HepG2 (cell line): ENCODE measurements around the gene ZCCHC24. TPM values are rescaled to one million over a fixed set of nuclear protein-coding genes. Genes with fewer than 3 reads are reported as not detected.
A peak's percentile ranks its signal among the peaks of the same experiment; 100 is the strongest.

Experiments used
- ATF7-NPFF ChIP-seq: sonication (generic); formaldehyde crosslinking; IDR thresholded peaks from 2 replicates; pipeline ENCODE4 v1.8.1; 2023; ENCODE audit warnings: mild to moderate bottlenecking, low read depth, missing genetic modification reagents, moderate library complexity
- DNMT3B ChIP-seq: conservative IDR thresholded peaks from 2 replicates; pipeline ENCODE4 v1.6.1; 2016; ENCODE audit warnings: missing biosample characterization, control low read depth
- DPF2 ChIP-seq: sonication (generic); formaldehyde crosslinking; IDR thresholded peaks from 2 replicates; pipeline ENCODE4 v1.4.0; 2020; ENCODE audit warnings: mild to moderate bottlenecking, low read depth, missing genetic modification reagents, borderline replicate concordance
- FOSL2 ChIP-seq: sonication (generic); formaldehyde crosslinking; IDR thresholded peaks from 2 replicates; pipeline ENCODE4 v1.4.0; 2020; ENCODE audit warnings: missing genetic modification reagents
- HNRNPH1 ChIP-seq: fragments of 200-400 bp; formaldehyde crosslinking; optimal IDR thresholded peaks from 2 replicates; pipeline ENCODE3; 2017; ENCODE audit warnings: mild to moderate bottlenecking, low read depth, low read length
- HOXA7 ChIP-seq: sonication (generic); formaldehyde crosslinking; IDR thresholded peaks from 2 replicates; pipeline ENCODE4 v1.8.1; 2022; ENCODE audit warnings: mild to moderate bottlenecking, missing genetic modification reagents, moderate library complexity
- KDM1A ChIP-seq: IDR thresholded peaks from 2 replicates; pipeline ENCODE4 v1.6.1; 2016; ENCODE audit warnings: missing compliant biosample characterization
- MLLT10 ChIP-seq: sonication (generic); formaldehyde crosslinking; IDR thresholded peaks from 2 replicates; pipeline ENCODE4 v1.4.0; 2020; ENCODE audit warnings: missing genetic modification reagents
- NFKBIZ ChIP-seq: IDR thresholded peaks from 2 replicates; pipeline ENCODE4 v1.6.1; 2018; ENCODE audit warnings: missing genetic modification reagents, missing compliant biosample characterization
- PLRG1 ChIP-seq: fragments of 450-650 bp; conservative IDR thresholded peaks from 2 replicates; pipeline ENCODE4 v1.6.1; 2016
- RAD21 ChIP-seq: fragments of 450-650 bp; formaldehyde crosslinking; IDR thresholded peaks from 2 replicates; pipeline ENCODE4 v1.5.0; 2020; ENCODE audit warnings: mild to moderate bottlenecking
- SIN3A ChIP-seq: IDR thresholded peaks from 2 replicates; pipeline ENCODE4 v1.6.1; 2011; ENCODE audit warnings: low read depth, mild to moderate bottlenecking, control low read depth, low read length, borderline replicate concordance
- SKI ChIP-seq: fragments of 450-650 bp; IDR thresholded peaks from one replicate; pipeline ENCODE4 v1.6.1; 2018; ENCODE audit warnings: mild to moderate bottlenecking; ENCODE audit not compliant: partially characterized antibody
- STAG1 ChIP-seq: sonication (generic); formaldehyde crosslinking; IDR thresholded peaks from 2 replicates; pipeline ENCODE4 v1.4.0; 2020; ENCODE audit warnings: missing genetic modification reagents
- TCF7 ChIP-seq: sonication (generic); IDR thresholded peaks from 2 replicates; pipeline ENCODE4 v1.6.1; 2016; ENCODE audit warnings: antibody characterized with exemption, low read depth
- TEAD3 ChIP-seq: optimal IDR thresholded peaks from 2 replicates; pipeline ENCODE3; 2016; ENCODE audit warnings: borderline replicate concordance
- YEATS4 ChIP-seq: sonication (generic); formaldehyde crosslinking; IDR thresholded peaks from 2 replicates; pipeline ENCODE4 v1.4.0; 2020; ENCODE audit warnings: missing genetic modification reagents, borderline replicate concordance
- ZNF260 ChIP-seq: sonication (generic); formaldehyde crosslinking; IDR thresholded peaks from 2 replicates; pipeline ENCODE4 v1.4.0; 2020; ENCODE audit warnings: missing genetic modification reagents, low read depth, mild to moderate bottlenecking, borderline replicate concordance
- ZNF263 ChIP-seq: sonication (generic); formaldehyde crosslinking; IDR thresholded peaks from 2 replicates; pipeline ENCODE4 v1.4.0; 2020; ENCODE audit warnings: missing genetic modification reagents
- ZNF589 ChIP-seq: sonication (generic); formaldehyde crosslinking; conservative IDR thresholded peaks from 2 replicates; pipeline ENCODE4 v1.8.0; 2022; ENCODE audit warnings: mild to moderate bottlenecking, moderate library complexity, missing genetic modification reagents
- ZNF75D ChIP-seq: sonication (generic); formaldehyde crosslinking; IDR thresholded peaks from 2 replicates; pipeline ENCODE4 v1.8.1; 2023; ENCODE audit warnings: missing genetic modification reagents, mild to moderate bottlenecking, borderline replicate concordance
- ZNF792 ChIP-seq: IDR thresholded peaks from 2 replicates; pipeline ENCODE4 v1.6.1; 2016
- ZNF879 ChIP-seq: sonication (generic); formaldehyde crosslinking; IDR thresholded peaks from 2 replicates; pipeline ENCODE4 v1.8.1; 2023; ENCODE audit warnings: missing genetic modification reagents
- polyA plus RNA-seq, 8 experiments: library from polyadenylated mRNA; depleted of rRNA in 3 of 8; stranded (reverse) in 7 of 8; unstranded in 1 of 8; fragments of >200 nt; fragmentation: Illumina TruSeq in 4 of 8; extraction: Trizol in 4 of 8; gene quantifications; 2 replicates each; pipeline versions ENCODE4 v1.2.1 to v1.2.3, GENCODE V29; 2011 to 2016; ENCODE audit warnings: low read depth in 4 of 8, missing spikeins in 1 of 8, mixed read lengths in 1 of 8; ENCODE audit not compliant: insufficient read depth in 1 of 8
- total RNA-seq, 5 experiments: library from RNA; depleted of rRNA; stranded (reverse); fragments of >200 nt; fragmentation: Illumina TruSeq; extraction: Trizol; gene quantifications; 2 replicates each; pipeline ENCODE4 v1.2.3, GENCODE V29; 2016; ENCODE audit warnings: low read depth in 1 of 5
- TF ChIP-seq, protein P1 (sequence below): sonication (generic); formaldehyde crosslinking; IDR thresholded peaks from 2 replicates; pipeline ENCODE4 v1.5.0; 2020; ENCODE audit warnings: missing genetic modification reagents
- TF ChIP-seq, protein P2 (sequence below): sonication (generic); formaldehyde crosslinking; IDR thresholded peaks from 2 replicates; pipeline ENCODE4 v1.8.1; 2023; ENCODE audit warnings: mild to moderate bottlenecking, inconsistent platforms, moderate library complexity, missing genetic modification reagents, borderline replicate concordance
- TF ChIP-seq, protein P3 (sequence below): sonication (generic); formaldehyde crosslinking; IDR thresholded peaks from 2 replicates; pipeline ENCODE4 v1.4.0; 2020; ENCODE audit warnings: missing genetic modification reagents, mild to moderate bottlenecking, borderline replicate concordance
- TF ChIP-seq, protein P4 (sequence below): IDR thresholded peaks from 2 replicates; pipeline ENCODE4 v1.6.1; 2012; ENCODE audit warnings: inconsistent platforms

ZCCHC24 gene
- total and polyA plus RNA-seq, 2 of the 13 experiments (the other 11 are each of a cell fraction or from before 2014, with no cell fraction given), result 3.1 to 7.9 TPM

DNA sequence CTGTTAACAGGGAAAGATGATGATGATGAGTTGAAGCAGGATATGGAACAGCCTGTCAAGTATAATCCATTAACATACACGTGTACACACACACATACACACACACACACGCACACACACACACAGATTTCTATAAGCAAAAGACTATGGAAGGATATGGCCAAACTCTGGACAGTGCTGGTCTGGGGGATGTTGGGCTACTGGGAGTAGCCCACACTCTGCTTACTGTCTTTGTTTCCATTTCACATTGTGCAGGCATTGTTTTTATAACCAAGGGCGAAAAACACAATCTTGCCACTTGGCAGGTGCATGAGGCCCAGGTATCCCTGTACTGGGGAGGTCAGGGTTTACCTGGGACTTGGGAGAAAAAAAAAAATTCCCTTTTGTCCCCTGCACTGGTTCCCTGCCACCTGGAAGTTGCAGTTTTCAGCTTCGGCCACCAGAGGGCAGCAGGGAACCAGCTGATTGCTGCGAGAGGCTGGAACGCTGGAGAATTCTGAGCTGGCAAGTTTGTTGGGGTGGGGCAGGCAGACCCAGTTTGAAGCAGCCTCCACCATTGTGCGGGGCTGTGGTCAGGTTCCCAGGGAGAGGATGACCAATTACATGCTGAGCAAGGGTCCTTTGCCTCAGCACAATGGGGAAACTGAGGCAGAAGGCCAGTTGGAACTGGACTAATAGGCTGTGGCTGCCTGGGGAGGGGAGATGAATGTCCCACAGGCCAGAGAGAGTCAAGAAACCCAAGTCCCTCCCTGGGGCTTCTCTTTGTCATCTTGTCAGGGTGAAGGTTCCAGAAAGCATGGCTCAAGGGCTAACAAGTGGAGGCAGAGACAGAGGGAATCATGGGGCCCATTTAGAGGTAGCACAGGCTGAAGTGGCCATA lies 70.9 kb downstream of the ZCCHC24 start (continued):
- TF ChIP-seq, protein P1, sequence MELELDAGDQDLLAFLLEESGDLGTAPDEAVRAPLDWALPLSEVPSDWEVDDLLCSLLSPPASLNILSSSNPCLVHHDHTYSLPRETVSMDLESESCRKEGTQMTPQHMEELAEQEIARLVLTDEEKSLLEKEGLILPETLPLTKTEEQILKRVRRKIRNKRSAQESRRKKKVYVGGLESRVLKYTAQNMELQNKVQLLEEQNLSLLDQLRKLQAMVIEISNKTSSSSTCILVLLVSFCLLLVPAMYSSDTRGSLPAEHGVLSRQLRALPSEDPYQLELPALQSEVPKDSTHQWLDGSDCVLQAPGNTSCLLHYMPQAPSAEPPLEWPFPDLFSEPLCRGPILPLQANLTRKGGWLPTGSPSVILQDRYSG (CRISPR knock-in tag), result no peak
- TF ChIP-seq KDM1A (CRISPR knock-in tag) (no peak), SKI (no peak), PLRG1 (no peak), ZNF792 (CRISPR knock-in tag) (no peak), HNRNPH1 (no peak), DPF2 (CRISPR knock-in tag) (no peak), TEAD3 (CRISPR knock-in tag) (peak; percentile 75), ZNF589 (CRISPR knock-in tag) (no peak), FOSL2 (CRISPR knock-in tag) (0 out of 2 replicates have a peak, but pooled peaks have one; percentile 20), HOXA7 (CRISPR knock-in tag) (no peak), TCF7 (no peak), ATF7-NPFF (CRISPR knock-in tag) (no peak), MLLT10 (CRISPR knock-in tag) (no peak), ZNF263 (CRISPR knock-in tag) (no peak), ZNF260 (CRISPR knock-in tag) (no peak), ZNF879 (CRISPR knock-in tag) (no peak), YEATS4 (no peak), ZNF75D (CRISPR knock-in tag) (0 out of 2 replicates have a peak, but pooled peaks have one; percentile 50), RAD21 (CRISPR knock-in tag) (peak; percentile 96), DNMT3B (CRISPR knock-in tag) (no peak), NFKBIZ (no peak), STAG1 (CRISPR knock-in tag) (peak; percentile 99), SIN3A (no peak)
- TF ChIP-seq, protein P2, sequence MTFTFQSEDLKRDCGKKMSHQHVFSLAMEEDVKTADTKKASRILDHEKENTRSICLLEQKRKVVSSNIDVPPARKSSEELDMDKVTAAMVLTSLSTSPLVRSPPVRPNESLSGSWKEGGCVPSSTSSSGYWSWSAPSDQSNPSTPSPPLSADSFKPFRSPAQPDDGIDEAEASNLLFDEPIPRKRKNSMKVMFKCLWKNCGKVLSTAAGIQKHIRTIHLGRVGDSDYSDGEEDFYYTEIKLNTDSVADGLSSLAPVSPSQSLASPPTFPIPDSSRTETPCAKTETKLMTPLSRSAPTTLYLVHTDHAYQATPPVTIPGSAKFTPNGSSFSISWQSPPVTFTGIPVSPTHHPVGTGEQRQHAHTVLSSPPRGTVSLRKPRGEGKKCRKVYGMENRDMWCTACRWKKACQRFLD, result no peak
- TF ChIP-seq, protein P3, sequence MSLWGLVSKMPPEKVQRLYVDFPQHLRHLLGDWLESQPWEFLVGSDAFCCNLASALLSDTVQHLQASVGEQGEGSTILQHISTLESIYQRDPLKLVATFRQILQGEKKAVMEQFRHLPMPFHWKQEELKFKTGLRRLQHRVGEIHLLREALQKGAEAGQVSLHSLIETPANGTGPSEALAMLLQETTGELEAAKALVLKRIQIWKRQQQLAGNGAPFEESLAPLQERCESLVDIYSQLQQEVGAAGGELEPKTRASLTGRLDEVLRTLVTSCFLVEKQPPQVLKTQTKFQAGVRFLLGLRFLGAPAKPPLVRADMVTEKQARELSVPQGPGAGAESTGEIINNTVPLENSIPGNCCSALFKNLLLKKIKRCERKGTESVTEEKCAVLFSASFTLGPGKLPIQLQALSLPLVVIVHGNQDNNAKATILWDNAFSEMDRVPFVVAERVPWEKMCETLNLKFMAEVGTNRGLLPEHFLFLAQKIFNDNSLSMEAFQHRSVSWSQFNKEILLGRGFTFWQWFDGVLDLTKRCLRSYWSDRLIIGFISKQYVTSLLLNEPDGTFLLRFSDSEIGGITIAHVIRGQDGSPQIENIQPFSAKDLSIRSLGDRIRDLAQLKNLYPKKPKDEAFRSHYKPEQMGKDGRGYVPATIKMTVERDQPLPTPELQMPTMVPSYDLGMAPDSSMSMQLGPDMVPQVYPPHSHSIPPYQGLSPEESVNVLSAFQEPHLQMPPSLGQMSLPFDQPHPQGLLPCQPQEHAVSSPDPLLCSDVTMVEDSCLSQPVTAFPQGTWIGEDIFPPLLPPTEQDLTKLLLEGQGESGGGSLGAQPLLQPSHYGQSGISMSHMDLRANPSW (CRISPR knock-in tag), result 0 out of 2 replicates have a peak, but pooled peaks have one; percentile 24
- TF ChIP-seq, protein P4, sequence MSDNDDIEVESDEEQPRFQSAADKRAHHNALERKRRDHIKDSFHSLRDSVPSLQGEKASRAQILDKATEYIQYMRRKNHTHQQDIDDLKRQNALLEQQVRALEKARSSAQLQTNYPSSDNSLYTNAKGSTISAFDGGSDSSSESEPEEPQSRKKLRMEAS, result peak; percentile 28; the same call in 1 of the 2 replicates
